HFFc6 (cell line): Measurements from ENCODE around the gene TRPM2. TPM values are rescaled to one million over a fixed set of nuclear protein-coding genes. Genes with fewer than 3 reads are reported as not detected.

Experiments used
- DNase-seq: peaks from one replicate; pipeline ENCODE4 v3.0.0-alpha.2; 2018
- H3K27ac Mint-ChIP-seq: 2 replicates; pipeline ENCODE4 v1.8.0; 2020; ENCODE audit warnings: mild to moderate bottlenecking, mixed read lengths
- H3K27me3 Mint-ChIP-seq: 2 replicates; pipeline ENCODE4 v1.8.0; 2021; ENCODE audit warnings: mild to moderate bottlenecking, moderate library complexity, mixed read lengths; ENCODE audit not compliant: insufficient read depth
- H3K36me3 Mint-ChIP-seq: 2 replicates; pipeline ENCODE4 v1.8.0; 2021; ENCODE audit warnings: low read depth, mixed read lengths
- H3K4me1 Mint-ChIP-seq: 2 replicates; pipeline ENCODE4 v1.8.0; 2020; ENCODE audit warnings: low read depth, mixed read lengths
- H3K4me3 Mint-ChIP-seq: 2 replicates; pipeline ENCODE4 v1.8.0; 2020; ENCODE audit warnings: mild to moderate bottlenecking, moderate library complexity, mixed read lengths
- H3K9me3 Mint-ChIP-seq: 2 replicates; pipeline ENCODE4 v1.8.0; 2020; ENCODE audit warnings: mild to moderate bottlenecking, mixed read lengths
- CTCF ChIP-seq: fragments of 200-600 bp; sonication (generic); IDR thresholded peaks from 2 replicates; pipeline ENCODE4 v1.5.0; 2021; ENCODE audit warnings: antibody characterized with exemption, mild to moderate bottlenecking
- total RNA-seq, 6 experiments: library from RNA; stranded (reverse); fragmentation: NEBNext Ultra II Directional; extraction: Animal tissue kit (Norgen Biotek cat#: 25700); gene quantifications; 2 replicates in 1 of 6; 3 replicates in 5 of 6; pipeline ENCODE4 v1.2.3, GENCODE V29; 2021

TRPM2 gene
- total RNA-seq, 6 experiments from 2014 or later: 0.09 to 0.31 (median 0.20) TPM; not detected in 2

GRCh38 chr21:44314561-44314960 is 38.9 kb upstream of the TRPM2 start:
- H3K36me3 Mint-ChIP-seq: peaks cover 11% of the 10 kb centered on the region
- H3K4me3 Mint-ChIP-seq: no peak overlapping the region
- H3K27ac Mint-ChIP-seq: no peak overlapping the region
- H3K27me3 Mint-ChIP-seq: no peaks in the 10 kb centered on the region; the same call in 1 of the 2 replicates
- no peak for TF ChIP-seq CTCF
- no peaks in the 10 kb centered on the region for H3K9me3 Mint-ChIP-seq
- DNase-seq: no peak
- no peaks in the 10 kb centered on the region for H3K4me1 Mint-ChIP-seq

DNA sequence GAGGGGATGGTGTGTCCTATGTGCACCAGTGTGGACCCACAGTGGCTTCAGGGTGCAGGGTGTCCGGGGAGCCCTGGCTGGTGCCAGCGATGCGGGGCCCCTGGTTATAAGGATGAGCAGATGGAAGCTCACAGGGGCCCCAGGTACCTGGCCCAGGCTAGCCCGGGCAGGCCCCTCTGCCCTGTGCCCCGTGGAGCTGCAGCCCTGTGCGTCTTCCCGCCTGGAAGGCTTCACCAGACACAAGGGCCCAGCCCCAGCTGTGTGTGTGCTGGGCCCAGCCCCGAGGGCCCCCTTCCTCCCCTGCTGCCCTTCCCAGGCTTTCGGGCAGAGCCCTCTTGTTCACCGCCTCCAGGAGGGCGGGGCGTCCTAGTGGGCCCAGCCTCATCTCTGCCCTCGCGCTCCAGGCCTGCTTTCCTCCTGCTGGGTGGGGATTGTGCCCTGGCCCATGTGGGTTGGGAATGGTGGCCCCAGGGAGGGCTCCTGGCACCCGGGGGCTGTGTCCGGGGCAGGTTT is 37.7 kb upstream of the TRPM2 start:
- no peaks in the 10 kb centered on the region for H3K4me1 Mint-ChIP-seq
- no peaks in the 10 kb centered on the region; the same call in 1 of the 2 replicates for H3K27me3 Mint-ChIP-seq
- H3K36me3 Mint-ChIP-seq: peaks cover 11% of the 10 kb centered on the region
- TF ChIP-seq CTCF: no peak
- H3K9me3 Mint-ChIP-seq: no peaks in the 10 kb centered on the region
- H3K27ac Mint-ChIP-seq: no peak overlapping the region
- no peak overlapping the region for H3K4me3 Mint-ChIP-seq
- DNase-seq: no peak

DNA sequence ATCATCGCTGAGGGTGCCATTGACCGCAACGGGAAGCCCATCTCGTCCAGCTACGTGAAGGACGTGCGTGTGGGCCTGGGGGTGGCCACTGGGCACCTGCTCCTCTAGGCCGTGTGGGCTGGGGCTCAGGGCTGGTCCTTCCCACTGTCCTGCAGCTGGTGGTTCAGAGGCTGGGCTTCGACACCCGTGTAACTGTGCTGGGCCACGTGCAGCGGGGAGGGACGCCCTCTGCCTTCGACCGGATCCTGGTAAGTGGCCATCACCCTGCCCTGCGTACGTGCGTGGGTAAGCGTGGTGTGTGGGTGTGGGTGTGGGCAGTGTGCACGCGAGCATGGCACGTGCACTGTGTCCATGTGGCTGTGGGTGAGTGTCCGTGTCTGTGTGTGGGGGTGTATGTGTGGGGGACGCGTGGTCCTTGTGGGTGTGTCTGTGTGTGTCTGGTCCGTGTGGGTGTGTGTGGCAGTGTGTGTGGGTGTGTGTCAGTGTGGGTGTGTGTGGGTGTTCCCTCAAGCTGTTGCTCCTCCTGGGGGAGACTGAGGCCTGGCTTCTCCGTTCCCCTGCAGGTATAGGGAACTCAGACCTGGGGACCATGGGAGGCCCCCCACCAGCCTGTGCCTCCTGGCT is 37.0 kb upstream of the TRPM2 start:
- no peak for TF ChIP-seq CTCF
- Mint-ChIP-seq H3K4me3 (no peak overlapping the region), H3K9me3 (no peaks in the 10 kb centered on the region), H3K36me3 (peaks cover 5% of the 10 kb centered on the region), H3K4me1 (no peaks in the 10 kb centered on the region), H3K27me3 (no peaks in the 10 kb centered on the region), H3K27ac (no peak overlapping the region; the same call in 1 of the 2 replicates)
- no peak for DNase-seq

DNA sequence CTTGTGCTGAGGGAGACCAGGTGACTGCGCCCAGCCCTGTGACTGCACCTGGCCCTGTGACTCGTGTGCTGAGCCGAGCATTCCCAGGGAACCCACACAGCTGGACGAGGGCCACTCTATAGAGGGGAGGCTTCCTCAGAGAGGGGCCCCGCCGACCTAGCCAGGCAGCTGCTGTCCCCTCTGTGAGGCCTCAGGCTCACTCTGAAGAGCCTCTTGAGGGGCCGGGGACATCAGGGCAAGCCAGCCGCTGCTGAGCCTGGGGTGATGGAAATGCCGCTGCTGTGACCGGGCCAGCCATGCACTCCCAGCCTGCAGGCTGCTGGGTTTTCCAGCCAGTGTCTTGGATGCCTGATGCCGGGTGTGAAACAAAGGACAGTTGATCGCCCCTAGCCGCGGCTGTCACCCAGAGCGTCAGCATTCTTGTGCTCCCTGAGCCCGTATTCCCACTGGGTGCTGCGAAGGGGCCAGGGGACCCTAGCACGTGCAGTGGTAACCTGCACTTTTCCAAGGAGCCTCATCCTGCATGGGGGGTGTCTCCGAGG is 36.1 kb upstream of the TRPM2 start:
- Mint-ChIP-seq H3K4me1 (no peaks in the 10 kb centered on the region), H3K27me3 (peaks cover 2% of the 10 kb centered on the region; the same call in 1 of the 2 replicates), H3K36me3 (0 out of 2 replicates have a peak, but pooled peaks cover 4% of the 10 kb centered on the region), H3K27ac (no peak overlapping the region), H3K4me3 (no peak overlapping the region), H3K9me3 (no peaks in the 10 kb centered on the region)
- DNase-seq: no peak
- TF ChIP-seq CTCF: no peak

DNA sequence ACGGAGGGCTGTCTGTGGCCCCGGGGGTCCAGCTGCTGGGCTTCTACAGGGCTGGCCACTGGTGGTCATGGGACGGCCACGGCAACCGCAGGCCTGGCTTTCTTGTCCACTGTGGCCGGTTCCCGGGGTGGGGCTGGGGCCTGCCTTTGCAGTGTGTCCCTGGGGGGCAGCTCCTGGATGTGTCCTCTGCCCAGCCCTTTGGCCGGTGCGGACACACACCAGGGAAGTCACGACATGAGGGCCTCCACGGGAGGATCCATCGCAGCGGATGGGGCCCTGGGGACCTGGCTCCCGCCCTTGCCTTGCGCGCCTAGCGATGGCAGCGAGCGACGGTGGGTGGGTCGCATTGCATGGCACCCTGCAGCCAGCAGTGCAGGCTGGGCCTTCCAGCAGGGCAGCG is 35.5 kb upstream of the TRPM2 start:
- H3K27me3 Mint-ChIP-seq: peaks cover 2% of the 10 kb centered on the region; the same call in 1 of the 2 replicates
- no peaks in the 10 kb centered on the region for H3K9me3 Mint-ChIP-seq
- no peak overlapping the region for H3K27ac Mint-ChIP-seq
- no peak for DNase-seq
- H3K4me1 Mint-ChIP-seq: no peaks in the 10 kb centered on the region
- TF ChIP-seq CTCF: no peak
- H3K36me3 Mint-ChIP-seq: 0 out of 2 replicates have a peak, but pooled peaks cover 4% of the 10 kb centered on the region
- no peak overlapping the region for H3K4me3 Mint-ChIP-seq
